ENCODE data around the gene SLAMF1.

Gene SLAMF1

DNA sequence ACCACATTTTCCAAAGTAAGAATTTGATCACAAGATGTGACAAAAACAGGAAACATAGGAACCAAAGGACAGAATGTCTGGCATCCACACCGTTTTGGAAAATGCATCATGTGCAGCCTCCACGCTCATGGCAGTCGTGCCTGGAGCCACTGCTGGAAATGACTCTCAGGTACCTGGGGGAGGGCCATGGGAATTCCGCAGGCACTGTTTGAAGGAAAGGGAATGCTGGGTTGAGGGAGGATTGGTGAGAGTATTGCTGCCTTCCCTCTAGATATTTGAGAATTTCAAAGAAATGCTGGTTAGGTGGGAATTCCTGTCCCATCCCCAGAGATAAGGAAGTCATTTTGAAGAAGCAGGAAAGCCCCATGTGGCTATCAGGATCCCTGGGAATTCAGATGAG lies 10.8 kb downstream of the SLAMF1 start:
- Histone ChIP-seq H2AFZ (ENCODE audit: low read depth, low read length, severe bottlenecking) (no peak overlapping the region), H3K9me2 (replicated peaks; ENCODE audit: insufficient read depth, low read length) (no peaks in the 10 kb centered on the region), H3K9me3 (ENCODE audit: insufficient read depth, low read length) (no peaks in the 10 kb centered on the region), H3K27ac (ENCODE audit: low read depth, low read length) (no peak overlapping the region), H3K9ac (ENCODE audit: low read length) (no peak overlapping the region), H3K79me2 (ENCODE audit: insufficient read depth, low read length) (peaks cover 23% of the 10 kb centered on the region), H4K20me1 (ENCODE audit: low read depth, low read length) (no peaks in the 10 kb centered on the region), H3F3A (ENCODE audit: insufficient read depth) (peaks cover 8% of the 10 kb centered on the region), H3K4me2 (ENCODE audit: low read depth, low read length, poor library complexity, severe bottlenecking) (no peak overlapping the region), H3K36me3 (ENCODE audit: low read length) (0 out of 2 replicates have a peak, but pooled peaks cover 4% of the 10 kb centered on the region), H3K27me3 (ENCODE audit: low read length) (no peaks in the 10 kb centered on the region), H3K4me3 (ENCODE audit: insufficient read depth, low read length, poor library complexity, severe bottlenecking) (no peak overlapping the region)
- no peak for TF ChIP-seq EZH2phosphoT487 (conservative IDR thresholded peaks at IDR 0.05; ENCODE audit: low read length)
- TF ChIP-seq, protein P1, sequence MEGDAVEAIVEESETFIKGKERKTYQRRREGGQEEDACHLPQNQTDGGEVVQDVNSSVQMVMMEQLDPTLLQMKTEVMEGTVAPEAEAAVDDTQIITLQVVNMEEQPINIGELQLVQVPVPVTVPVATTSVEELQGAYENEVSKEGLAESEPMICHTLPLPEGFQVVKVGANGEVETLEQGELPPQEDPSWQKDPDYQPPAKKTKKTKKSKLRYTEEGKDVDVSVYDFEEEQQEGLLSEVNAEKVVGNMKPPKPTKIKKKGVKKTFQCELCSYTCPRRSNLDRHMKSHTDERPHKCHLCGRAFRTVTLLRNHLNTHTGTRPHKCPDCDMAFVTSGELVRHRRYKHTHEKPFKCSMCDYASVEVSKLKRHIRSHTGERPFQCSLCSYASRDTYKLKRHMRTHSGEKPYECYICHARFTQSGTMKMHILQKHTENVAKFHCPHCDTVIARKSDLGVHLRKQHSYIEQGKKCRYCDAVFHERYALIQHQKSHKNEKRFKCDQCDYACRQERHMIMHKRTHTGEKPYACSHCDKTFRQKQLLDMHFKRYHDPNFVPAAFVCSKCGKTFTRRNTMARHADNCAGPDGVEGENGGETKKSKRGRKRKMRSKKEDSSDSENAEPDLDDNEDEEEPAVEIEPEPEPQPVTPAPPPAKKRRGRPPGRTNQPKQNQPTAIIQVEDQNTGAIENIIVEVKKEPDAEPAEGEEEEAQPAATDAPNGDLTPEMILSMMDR (IDR thresholded peaks at IDR 0.05; ENCODE audit: insufficient read depth, low read length, poor library complexity, severe bottlenecking) = no peak

DNA sequence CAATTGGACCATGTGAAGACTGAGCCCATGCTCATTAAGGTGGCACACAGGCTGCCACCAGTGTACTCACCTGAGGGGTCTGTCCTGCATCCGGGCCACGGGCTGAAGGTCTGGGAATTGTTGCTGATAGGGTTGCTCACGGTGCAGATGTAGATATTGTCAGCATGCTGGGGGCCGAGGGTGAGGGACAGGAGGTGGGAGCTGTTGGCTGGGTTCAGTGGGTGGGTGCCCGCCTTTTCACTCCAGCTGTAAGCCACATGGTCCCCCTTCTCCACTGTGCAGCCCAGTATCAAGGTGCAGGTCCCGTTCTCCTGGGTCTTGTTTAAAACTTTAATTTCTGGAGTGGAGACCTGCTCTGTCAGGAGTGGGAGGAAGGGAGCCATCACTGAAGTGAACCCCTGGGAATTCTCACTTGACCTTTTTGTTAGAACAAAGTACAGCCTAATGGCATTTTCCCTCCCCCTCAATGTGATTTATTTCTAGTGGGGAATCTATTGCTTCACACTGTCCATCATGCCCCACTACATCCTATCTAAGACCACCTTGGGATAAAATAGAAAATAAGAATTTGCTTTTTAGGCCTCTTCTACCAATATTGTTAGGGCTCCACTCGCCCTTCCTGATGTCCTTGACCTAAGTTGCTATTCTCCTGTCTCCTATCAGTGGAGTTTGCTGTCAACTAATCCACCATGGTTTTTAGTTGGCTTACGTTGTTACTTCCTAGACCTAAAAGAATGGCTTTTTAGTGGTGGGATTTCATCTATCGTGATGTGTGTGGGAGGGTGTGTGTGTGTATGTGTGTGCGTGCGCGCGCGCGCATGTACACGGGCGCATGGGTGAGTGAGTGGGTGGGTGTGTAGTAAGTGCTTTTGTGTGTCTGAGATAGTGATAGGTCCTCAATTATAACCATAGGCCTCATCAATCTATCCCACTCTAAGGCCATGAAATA lies 12.0 kb downstream of the SLAMF1 start:
- no peaks in the 10 kb centered on the region for H4K20me1 ChIP-seq (ENCODE audit: low read depth, low read length)
- no peak overlapping the region for H3K9ac ChIP-seq (ENCODE audit: low read length)
- H3F3A ChIP-seq (ENCODE audit: insufficient read depth) = peaks cover 16% of the 10 kb centered on the region
- H3K27me3 ChIP-seq (ENCODE audit: low read length) = no peaks in the 10 kb centered on the region
- H3K4me2 ChIP-seq (ENCODE audit: low read depth, low read length, poor library complexity, severe bottlenecking) = no peak overlapping the region
- no peaks in the 10 kb centered on the region for H3K9me2 ChIP-seq (replicated peaks; ENCODE audit: insufficient read depth, low read length)
- TF ChIP-seq, protein P1 (IDR thresholded peaks at IDR 0.05; ENCODE audit: insufficient read depth, low read length, poor library complexity, severe bottlenecking) = no peak
- TF ChIP-seq EZH2phosphoT487 (conservative IDR thresholded peaks at IDR 0.05; ENCODE audit: low read length) = no peak
- H3K36me3 ChIP-seq (ENCODE audit: low read length) = 0 out of 2 replicates have a peak, but pooled peaks cover 4% of the 10 kb centered on the region
- H3K9me3 ChIP-seq (ENCODE audit: insufficient read depth, low read length) = no peaks in the 10 kb centered on the region
- H2AFZ ChIP-seq (ENCODE audit: low read depth, low read length, severe bottlenecking) = no peak overlapping the region
- no peak overlapping the region for H3K4me3 ChIP-seq (ENCODE audit: insufficient read depth, low read length, poor library complexity, severe bottlenecking)
- H3K27ac ChIP-seq (ENCODE audit: low read depth, low read length) = no peak overlapping the region
- peaks cover 13% of the 10 kb centered on the region; the same call in 1 of the 2 replicates for H3K79me2 ChIP-seq (ENCODE audit: insufficient read depth, low read length)

DNA sequence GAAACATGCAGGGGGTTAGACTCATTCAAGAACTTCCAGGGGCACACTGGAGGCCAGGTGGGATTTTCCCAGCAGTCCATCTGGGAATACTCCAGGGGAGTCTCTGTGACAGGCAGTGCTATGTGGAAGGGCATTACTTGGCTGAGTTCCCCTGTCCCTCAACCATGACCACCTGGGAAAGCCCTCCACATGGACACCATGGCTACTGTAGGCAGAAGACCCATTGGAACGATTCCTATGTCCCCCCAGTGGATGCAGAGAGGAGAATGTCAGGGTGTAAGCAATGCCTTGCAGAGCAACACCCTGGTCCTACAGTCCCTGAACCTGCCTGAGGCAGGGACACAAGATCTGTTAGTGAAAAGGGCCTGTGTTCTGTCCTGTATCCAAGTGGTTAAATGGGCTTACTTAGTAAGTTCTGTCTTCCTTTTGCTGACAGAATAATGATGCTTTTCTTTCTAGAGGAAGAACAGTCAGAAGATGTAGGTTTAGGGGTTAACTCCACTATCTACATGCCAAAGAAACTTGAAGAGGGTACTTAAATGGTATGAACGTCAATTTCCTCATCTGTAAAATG lies 13.4 kb downstream of the SLAMF1 start:
- H2AFZ ChIP-seq (ENCODE audit: low read depth, low read length, severe bottlenecking) = no peak overlapping the region
- 0 out of 2 replicates have a peak, but pooled peaks cover 4% of the 10 kb centered on the region for H3K36me3 ChIP-seq (ENCODE audit: low read length)
- H3K4me2 ChIP-seq (ENCODE audit: low read depth, low read length, poor library complexity, severe bottlenecking) = no peak overlapping the region
- no peak overlapping the region for H3K27ac ChIP-seq (ENCODE audit: low read depth, low read length)
- no peaks in the 10 kb centered on the region for H4K20me1 ChIP-seq (ENCODE audit: low read depth, low read length)
- no peaks in the 10 kb centered on the region for H3K27me3 ChIP-seq (ENCODE audit: low read length)
- no peak overlapping the region for H3K9ac ChIP-seq (ENCODE audit: low read length)
- H3K4me3 ChIP-seq (ENCODE audit: insufficient read depth, low read length, poor library complexity, severe bottlenecking) = no peak overlapping the region
- peaks cover 2% of the 10 kb centered on the region; the same call in 1 of the 2 replicates for H3K79me2 ChIP-seq (ENCODE audit: insufficient read depth, low read length)
- no peaks in the 10 kb centered on the region for H3K9me2 ChIP-seq (replicated peaks; ENCODE audit: insufficient read depth, low read length)
- no peak for TF ChIP-seq EZH2phosphoT487 (conservative IDR thresholded peaks at IDR 0.05; ENCODE audit: low read length)
- TF ChIP-seq, protein P1 (IDR thresholded peaks at IDR 0.05; ENCODE audit: insufficient read depth, low read length, poor library complexity, severe bottlenecking) = no peak
- no peaks in the 10 kb centered on the region for H3K9me3 ChIP-seq (ENCODE audit: insufficient read depth, low read length)
- peaks cover 19% of the 10 kb centered on the region for H3F3A ChIP-seq (ENCODE audit: insufficient read depth)
